Ovary (tissue), 9 donors: Measurements from ENCODE around the gene MZT2A. TPM values are rescaled to one million over a fixed set of nuclear protein-coding genes. Genes with fewer than 3 reads are reported as not detected.
"Not testable (repeated sequence)": the region's sequence is repeated elsewhere in the genome, so short reads cannot be mapped to it uniquely, and the experiment has no call there.

Experiments used
- DNase-seq, 5 donors: peaks; one replicate each; pipeline ENCODE4 v3.0.0-alpha.2; 2019 to 2020
- H3K27ac ChIP-seq, 2 donors: fragments of 200-600 bp; one replicate each; pipeline versions ENCODE4 v1.5.1 to v1.8.0; 2019 to 2022
- H3K27me3 ChIP-seq: fragments of 200-600 bp; one replicate; pipeline ENCODE4 v1.8.0; 2022
- H3K36me3 ChIP-seq: fragments of 200-600 bp; sonication (generic); one replicate; pipeline ENCODE4 v1.5.1; 2019
- H3K4me1 ChIP-seq: one replicate; pipeline ENCODE4 v1.8.1; 2013; ENCODE audit warnings: mild to moderate bottlenecking, moderate library complexity; ENCODE audit not compliant: insufficient read depth
- H3K4me3 ChIP-seq: fragments of 200-600 bp; sonication (generic); one replicate; pipeline ENCODE4 v1.5.1; 2017
- H3K9me3 ChIP-seq, 2 donors: fragments of 200-600 bp in 1 of 2; sonication (generic) in 1 of 2; one replicate each; pipeline versions ENCODE4 v1.5.1 to v1.8.1; 2013 to 2019; ENCODE audit warnings: mild to moderate bottlenecking in 1 of 2, moderate library complexity in 1 of 2
- EP300 ChIP-seq: sonication (generic); formaldehyde crosslinking; IDR thresholded peaks from one replicate; pipeline ENCODE4 v1.6.1; 2017; ENCODE audit warnings: antibody characterized with exemption
- POLR2A ChIP-seq: fragments of 450-650 bp; IDR thresholded peaks from one replicate; pipeline ENCODE4 v1.6.1; 2017; ENCODE audit warnings: antibody characterized with exemption, mild to moderate bottlenecking, moderate library complexity
- WGBS, 3 donors: extraction: QIAGEN DNeasy Blood & Tissue Kit in 1 of 3; methylation state at CpG; one replicate each; pipeline versions ENCODE4 v1.1.5 to v1.1.7; 2013 to 2017; 5-methylcytosine and 5-hydroxymethylcytosine counted together
- intact Hi-C, 4 donors: fragments of 100-400 bp; cut with DNase I; formaldehyde crosslinking; loops; one replicate each; pipeline versions ENCODE4 v1.11.0 to v1.15.1; 2022 to 2023
- polyA plus RNA-seq, 2 donors: library from polyadenylated mRNA; stranded (reverse); fragments of 200-250 nt in 1 of 2; fragments of 350-450 nt in 1 of 2; fragmentation: Illumina TruSeq in 1 of 2; extraction: RNeasy Lipid Tissue Mini Kit (QIAGEN cat#74804) in 1 of 2; gene quantifications; one replicate each; pipeline ENCODE4 v1.2.3, GENCODE V29; 2013 to 2014
- total RNA-seq, 7 donors: library from RNA; depleted of rRNA in 2 of 7; stranded (reverse); fragments of >200 nt in 2 of 7; fragmentation: NEBNext Ultra II Directional in 3 of 7; extraction: Animal tissue kit (Norgen Biotek cat#: 25700) in 3 of 7; gene quantifications; one replicate each; pipeline versions ENCODE4 v1.1.0 to v1.2.4, GENCODE V29; 2016 to 2023
- TF ChIP-seq, protein P1 (sequence below), 3 donors: fragments of 450-650 bp in 2 of 3; fragments of 200-600 bp in 1 of 3; IDR thresholded peaks; one replicate each; pipeline versions ENCODE4 v1.5.1 to v1.8.0; 2016 to 2022; ENCODE audit warnings: antibody characterized with exemption in 3 of 3, mild to moderate bottlenecking in 1 of 3
- donor health status: DM: no; HTN: no; CAD: no; lungs with moderate emphysema.
- donor health status: DM: no; HTN: no; CAD: no.
- donor health status: Bipolar disorder and iron deficiency.
- donor health status: DM: yes; HTN: yes; CAD: no.
- donor health status: DM: no; HTN: no; CAD: no.
- donor health status: DM: yes; HTN: yes; CAD: no.

The MZT2A gene
- total and polyA plus RNA-seq, 9 donors: 7.5 to 206 (median 106) TPM

DNA sequence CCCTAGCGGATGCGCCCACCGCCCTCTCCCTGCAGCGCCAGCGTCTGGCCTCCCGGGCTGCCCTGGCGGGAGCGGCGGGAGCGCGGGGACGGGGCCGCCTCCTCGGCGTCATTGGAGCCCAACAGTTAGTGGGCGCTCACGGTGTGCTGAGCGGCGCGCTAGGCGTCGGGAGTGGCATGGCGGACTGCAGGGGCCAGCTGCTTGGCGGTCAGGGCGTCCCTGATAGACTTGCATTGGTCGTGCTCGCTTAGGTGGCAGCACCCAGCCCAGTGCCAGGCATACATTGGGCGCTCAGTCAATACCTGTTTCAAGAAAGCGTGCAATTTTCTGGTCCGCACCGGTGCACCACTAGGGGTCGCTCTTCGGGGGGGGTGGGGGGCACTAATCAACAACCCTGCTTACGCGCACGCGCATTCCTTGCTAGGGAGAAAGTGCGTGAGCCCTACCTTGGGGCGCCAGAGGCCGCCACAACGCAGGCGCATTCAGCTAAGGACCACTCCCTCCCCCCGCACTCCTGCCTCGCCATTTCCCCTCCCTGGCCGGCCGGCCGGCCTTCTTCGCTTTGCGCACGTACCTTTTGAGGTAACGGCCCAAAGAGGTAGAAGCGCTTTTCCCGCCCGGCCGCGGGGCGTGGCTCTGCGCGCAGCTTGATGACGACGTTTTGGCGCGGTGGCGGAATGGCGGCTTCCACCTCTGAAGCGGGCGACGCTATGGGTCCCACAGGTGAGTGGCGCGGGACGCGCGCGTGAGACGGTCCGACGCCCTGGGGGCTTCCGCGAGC is 411 bp upstream of the MZT2A start:
- no peaks in the 10 kb centered on the region for H3K36me3 ChIP-seq

DNA sequence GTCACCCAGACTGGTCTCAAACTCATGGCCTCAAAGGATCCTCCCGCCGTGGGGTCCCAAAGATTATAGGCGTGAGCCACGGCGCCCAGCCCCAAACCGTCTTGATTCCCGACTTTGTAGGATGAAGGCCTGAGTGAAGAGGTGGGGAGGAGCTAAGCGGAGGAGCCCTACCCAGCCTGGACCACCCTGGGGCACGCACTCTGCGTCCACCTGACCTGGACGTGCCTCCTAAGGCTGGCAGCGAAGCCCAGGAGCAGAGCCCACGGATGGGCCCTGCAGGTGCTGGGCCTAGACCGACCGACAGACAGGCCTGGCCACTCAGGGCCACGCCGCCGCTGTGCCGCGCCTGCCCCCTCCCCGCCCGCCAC is 744 bp downstream of the MZT2A start:
- not testable (repeated sequence) for H3K9me3 ChIP-seq, H3K27ac ChIP-seq, H3K36me3 ChIP-seq, H3K4me1 ChIP-seq, H3K27me3 ChIP-seq
- WGBS, 3 donors: 1 to 11% (median 7%) methylated on average over 13 to 19 of the region's 22 CpGs
- peak overlapping the region; percentile 36 for H3K4me3 ChIP-seq
- intact Hi-C loops: loop anchor here in 2 of 4 donors (5.0 to 10.0 kb wide), 3 partner anchors 77 to 384 kb away; partner anchors contain the start of gene PLEKHB2 (in 1 of the 2)
- DNase-seq: peak in 1 of 5 donors; percentile 34

More for the DNA sequence above, 411 bp upstream of the MZT2A start:
- Histone ChIP-seq H3K9me3 (no peaks in the 10 kb centered on the region), H3K4me3 (peak overlapping the region; percentile 97), H3K4me1 (no peaks in the 10 kb centered on the region), H3K27me3 (no peaks in the 10 kb centered on the region), H3K27ac (peak overlapping the region; percentile 58 to 85)
- intact Hi-C loops: loop anchor here in 2 of 4 donors (5.0 to 10.0 kb wide), 3 partner anchors 78 to 385 kb away; partner anchors contain the start of gene PLEKHB2 (in 1 of the 2)
- peak; percentile 90 to 95 (median 92) for DNase-seq
- 0 to 1% (median 1%) methylated on average over 53 to 79 of the region's 79 CpGs for WGBS, 3 donors
- peak; percentile 39 for TF ChIP-seq POLR2A
- TF ChIP-seq, protein P1, sequence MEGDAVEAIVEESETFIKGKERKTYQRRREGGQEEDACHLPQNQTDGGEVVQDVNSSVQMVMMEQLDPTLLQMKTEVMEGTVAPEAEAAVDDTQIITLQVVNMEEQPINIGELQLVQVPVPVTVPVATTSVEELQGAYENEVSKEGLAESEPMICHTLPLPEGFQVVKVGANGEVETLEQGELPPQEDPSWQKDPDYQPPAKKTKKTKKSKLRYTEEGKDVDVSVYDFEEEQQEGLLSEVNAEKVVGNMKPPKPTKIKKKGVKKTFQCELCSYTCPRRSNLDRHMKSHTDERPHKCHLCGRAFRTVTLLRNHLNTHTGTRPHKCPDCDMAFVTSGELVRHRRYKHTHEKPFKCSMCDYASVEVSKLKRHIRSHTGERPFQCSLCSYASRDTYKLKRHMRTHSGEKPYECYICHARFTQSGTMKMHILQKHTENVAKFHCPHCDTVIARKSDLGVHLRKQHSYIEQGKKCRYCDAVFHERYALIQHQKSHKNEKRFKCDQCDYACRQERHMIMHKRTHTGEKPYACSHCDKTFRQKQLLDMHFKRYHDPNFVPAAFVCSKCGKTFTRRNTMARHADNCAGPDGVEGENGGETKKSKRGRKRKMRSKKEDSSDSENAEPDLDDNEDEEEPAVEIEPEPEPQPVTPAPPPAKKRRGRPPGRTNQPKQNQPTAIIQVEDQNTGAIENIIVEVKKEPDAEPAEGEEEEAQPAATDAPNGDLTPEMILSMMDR (IDR thresholded peaks at IDR 0.05): peak; percentile 25 to 86 (median 63)
- no peak for TF ChIP-seq EP300

DNA sequence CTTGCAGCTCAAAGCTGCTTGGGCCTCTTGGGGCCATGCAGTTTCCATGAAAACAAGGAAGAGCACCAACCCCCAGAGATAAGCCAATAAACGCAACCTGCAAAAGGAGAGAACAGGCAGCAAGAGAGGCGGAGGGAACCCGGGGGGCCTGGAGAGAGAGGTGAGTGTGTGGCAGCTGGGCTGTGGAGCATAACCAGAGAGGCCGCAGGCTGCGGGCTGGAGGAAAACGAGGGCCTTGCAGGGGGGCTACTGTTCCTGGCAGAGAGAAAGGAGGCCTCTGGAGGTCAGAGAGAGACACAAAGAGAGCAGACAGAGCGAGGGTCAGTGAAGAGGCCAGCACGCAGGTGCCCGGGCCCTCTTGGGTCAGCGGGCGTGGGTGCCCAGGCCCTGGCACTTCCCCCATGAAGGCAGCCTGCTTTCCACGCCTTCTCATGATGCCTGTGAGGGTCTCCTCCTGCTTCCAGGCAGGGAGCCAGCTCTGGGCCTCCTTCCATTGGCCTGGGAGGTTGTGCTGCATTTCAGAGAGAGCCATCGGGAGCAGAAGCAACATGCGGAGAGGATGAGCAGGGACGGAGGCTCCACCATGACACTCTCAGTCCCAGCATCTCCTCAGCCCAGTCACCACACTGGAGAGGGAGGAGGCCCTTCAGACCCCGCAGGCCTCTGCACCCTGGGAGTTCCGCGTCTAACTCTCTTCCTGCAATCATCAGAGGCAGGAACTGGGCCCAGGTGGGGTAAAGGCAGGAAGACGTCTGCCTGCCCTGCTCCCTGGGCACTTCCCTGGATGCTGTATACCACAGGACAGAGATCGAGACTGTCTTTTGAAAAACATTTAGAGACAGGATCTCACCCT is 1.4 kb downstream of the MZT2A start:
- not testable (repeated sequence) for H3K27me3 ChIP-seq, H3K27ac ChIP-seq, H3K9me3 ChIP-seq, H3K36me3 ChIP-seq, H3K4me1 ChIP-seq
- DNase-seq: peak; percentile 30 to 50 (median 41)
- H3K4me3 ChIP-seq: peak overlapping the region; percentile 36
- intact Hi-C loops: loop anchor here in 2 of 4 donors (5.0 to 10.0 kb wide), 3 partner anchors 76 to 384 kb away; partner anchors contain the start of gene PLEKHB2 (in 1 of the 2)
- WGBS, 3 donors: 31 to 46% (median 34%) methylated on average over 20 of the region's 20 CpGs

DNA sequence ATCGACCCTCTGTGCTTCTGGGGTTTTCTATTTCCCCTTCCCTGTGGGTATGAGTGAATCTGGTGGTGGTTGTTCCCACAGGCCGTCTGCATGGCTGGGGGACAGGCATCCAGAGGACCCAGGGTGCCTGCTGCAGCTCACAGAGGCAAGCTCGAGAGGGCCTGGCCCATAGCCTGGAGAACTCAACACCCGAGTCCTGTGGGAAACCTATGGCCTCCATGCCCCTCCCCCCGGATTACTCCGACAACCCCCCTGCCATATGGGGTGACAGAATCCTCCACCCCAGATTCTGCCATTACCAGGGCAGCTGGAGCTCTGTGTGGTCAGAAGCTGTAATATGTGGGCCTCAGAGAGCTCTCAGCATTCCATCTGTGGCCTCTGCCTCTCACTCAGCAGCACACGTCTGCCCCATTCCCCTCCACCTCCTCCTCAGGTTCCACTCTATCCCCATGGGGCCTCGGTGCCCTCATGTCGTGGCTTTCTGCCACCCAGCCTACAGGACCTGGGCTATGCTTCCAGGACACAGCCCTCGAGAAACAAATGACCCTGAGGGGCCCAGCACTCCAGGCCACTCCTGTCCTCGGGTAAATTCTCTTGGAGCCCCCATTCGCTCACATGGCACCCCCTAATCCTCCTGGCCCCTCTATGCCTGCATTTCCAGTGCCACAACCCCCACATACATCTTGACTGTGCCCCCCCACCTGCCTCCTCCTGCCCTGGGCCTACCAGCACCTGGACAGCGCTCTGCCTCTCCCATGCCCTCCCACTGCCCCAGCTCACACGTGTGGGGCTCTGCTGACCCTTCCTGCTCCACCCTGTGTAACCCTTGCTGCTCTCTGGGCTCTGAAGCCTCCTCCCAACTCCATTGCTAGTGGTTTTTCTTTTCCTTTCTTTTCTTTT is 3.6 kb downstream of the MZT2A start:
- TF ChIP-seq POLR2A (no peak), EP300 (no peak)
- TF ChIP-seq, protein P1 (IDR thresholded peaks at IDR 0.05): no peak

DNA sequence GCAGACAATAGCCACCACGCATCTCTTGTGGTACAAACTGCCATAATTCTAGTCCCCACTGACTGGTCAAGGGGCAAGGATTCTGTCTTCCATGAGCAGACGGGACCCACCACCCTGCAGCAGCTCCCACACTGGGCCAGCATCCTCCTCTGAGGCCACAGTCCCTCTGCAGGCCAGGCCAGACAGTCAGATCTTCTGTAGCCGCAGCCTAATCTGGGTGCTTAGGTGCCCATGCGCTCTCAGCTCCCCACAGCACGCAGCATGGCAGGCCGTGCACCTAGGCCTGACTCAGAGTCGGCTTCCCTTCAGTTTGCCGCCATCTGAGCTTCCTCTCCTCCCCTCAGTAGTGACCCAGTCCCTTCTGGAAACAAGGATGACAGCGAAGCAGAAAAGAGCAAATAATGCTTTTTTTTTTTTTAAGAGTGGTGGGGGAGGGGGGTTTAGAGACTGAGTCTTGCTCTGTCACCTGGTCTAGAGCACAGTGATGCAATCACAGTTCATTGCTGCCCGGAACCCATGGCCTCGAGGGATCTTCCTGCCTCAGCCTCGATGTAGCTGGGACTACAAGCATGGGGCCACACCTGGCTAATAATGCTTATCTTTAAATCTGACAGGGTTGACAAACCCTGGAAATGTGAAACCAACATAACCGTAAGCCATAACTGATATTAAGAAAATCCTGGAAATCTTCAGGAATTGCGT is 5.8 kb downstream of the MZT2A start:
- H3K27ac ChIP-seq, H3K36me3 ChIP-seq, H3K9me3 ChIP-seq, H3K27me3 ChIP-seq, H3K4me1 ChIP-seq, DNase-seq, H3K4me3 ChIP-seq: not testable (repeated sequence)
- intact Hi-C loops: loop anchor here in 1 of 4 donors (5.0 kb wide), 1 partner anchor 1299 kb away; no protein-coding TSS in a partner anchor
- WGBS, 3 donors: 91 to 93% (median 92%) methylated on average over 14 of the region's 14 CpGs

More for the DNA sequence above, 3.6 kb downstream of the MZT2A start:
- H3K4me3 ChIP-seq: no peak overlapping the region
- H3K27me3 ChIP-seq: no peaks in the 10 kb centered on the region
- intact Hi-C loops: loop anchor here in 1 of 4 donors (5.0 kb wide), 1 partner anchor 1301 kb away; no protein-coding TSS in a partner anchor
- 81 to 85% (median 83%) methylated on average over 14 of the region's 14 CpGs for WGBS, 3 donors
- H3K4me1 ChIP-seq: no peaks in the 10 kb centered on the region
- H3K36me3 ChIP-seq: no peaks in the 10 kb centered on the region
- DNase-seq: no peak
- H3K27ac ChIP-seq: no peak overlapping the region
- no peaks in the 10 kb centered on the region for H3K9me3 ChIP-seq

DNA sequence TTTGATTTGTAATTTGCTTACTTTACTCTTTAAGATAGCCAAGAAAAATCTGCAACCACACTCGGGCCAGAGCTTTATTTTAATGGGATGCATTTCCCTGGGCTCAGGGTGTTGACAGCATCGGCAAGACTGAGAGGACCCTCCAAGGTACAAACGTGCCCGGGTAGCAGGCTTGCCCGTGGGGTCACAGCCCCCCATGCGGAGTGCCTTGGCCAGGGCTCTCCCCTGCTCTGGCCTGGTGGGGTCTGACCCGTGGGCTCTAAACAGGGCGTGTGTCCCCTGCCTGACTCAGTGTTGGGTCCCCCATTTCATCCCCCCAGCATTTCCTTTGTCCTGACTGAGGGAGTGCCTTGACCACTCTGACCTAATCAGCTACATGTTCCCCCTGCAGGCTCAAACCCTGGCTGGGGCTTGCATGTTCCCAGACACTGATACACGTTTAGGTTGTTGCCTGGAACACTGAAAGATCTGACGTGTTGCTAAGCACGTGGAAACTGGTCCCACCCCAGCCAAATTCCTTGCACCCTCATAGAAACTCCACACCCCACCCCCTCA is 7.2 kb downstream of the MZT2A start:
- not testable (repeated sequence) for H3K4me3 ChIP-seq, DNase-seq, H3K27me3 ChIP-seq, H3K9me3 ChIP-seq, H3K27ac ChIP-seq, H3K36me3 ChIP-seq, H3K4me1 ChIP-seq
- 79 to 80% (median 79%) methylated on average over 11 of the region's 11 CpGs for WGBS, 3 donors
- intact Hi-C loops: loop anchor here in 1 of 4 donors (5.0 kb wide), 1 partner anchor 1298 kb away; no protein-coding TSS in a partner anchor

DNA sequence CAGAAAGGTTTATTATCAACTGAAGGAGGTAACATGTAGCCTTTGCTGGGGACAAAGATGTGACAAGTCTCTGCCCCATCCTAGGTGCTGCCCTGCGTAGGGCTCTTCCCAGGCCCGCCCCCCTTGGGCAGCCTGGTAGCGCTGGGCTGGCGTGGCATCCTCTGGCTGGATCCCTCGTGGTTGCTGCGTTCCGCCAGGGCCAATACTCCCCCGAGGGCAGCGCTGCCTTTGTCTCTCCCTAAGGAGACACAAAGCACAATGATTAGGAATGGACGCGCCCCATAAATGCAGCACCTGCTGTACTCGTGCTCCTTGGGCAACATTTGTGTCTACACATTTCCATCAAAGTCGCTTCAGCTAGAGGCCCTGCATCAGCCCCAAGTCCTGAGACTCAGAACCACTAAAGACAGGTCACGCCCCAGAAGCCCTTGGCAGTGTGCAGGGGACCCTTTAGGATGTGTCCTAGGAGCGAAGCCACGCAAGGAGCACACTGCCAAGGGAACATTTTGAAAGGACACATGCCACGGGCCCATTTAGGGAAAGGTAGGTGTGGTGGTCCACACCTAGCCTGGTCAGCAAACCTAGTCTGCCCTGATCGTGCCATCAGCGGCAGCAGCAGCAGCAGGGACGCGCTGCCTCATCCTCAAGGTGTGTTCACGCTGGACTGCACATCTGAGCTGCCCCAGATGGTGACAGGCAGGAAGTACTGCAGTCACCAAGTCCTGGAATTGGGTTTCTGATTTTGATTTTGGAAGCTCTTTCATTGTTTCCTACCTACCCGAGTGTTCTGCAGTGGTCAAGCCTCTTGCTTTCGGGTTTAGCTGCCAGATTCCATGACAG is 8.0 kb downstream of the MZT2A start:
- DNase-seq, H3K27me3 ChIP-seq, intact Hi-C loops, H3K36me3 ChIP-seq, H3K9me3 ChIP-seq, H3K4me1 ChIP-seq, H3K27ac ChIP-seq, H3K4me3 ChIP-seq: not testable (repeated sequence)
- 89 to 93% (median 91%) methylated on average over 24 of the region's 24 CpGs for WGBS, 3 donors
